G401 (cell line): Measurements from ENCODE around the gene SLC39A3. TPM values are rescaled to one million over a fixed set of nuclear protein-coding genes. Genes with fewer than 3 reads are reported as not detected.
"Not testable (repeated sequence)": the region's sequence is repeated elsewhere in the genome, so short reads cannot be mapped to it uniquely, and the experiment has no call there.

Source experiments
- DNase-seq: peaks from one replicate; pipeline ENCODE4 v3.0.0-alpha.2; 2015; ENCODE audit warnings: low spot score
- in situ Hi-C: cut with HindIII; loops from 2 replicates; pipeline ENCODE4 v1.10.0; 2016; ENCODE audit warnings: low sequenced_read_pairs, mixed read lengths
- total RNA-seq: library from RNA; depleted of rRNA; stranded (reverse); fragments of >200 nt; shearing (Covaris generic); gene quantifications from 2 replicates; pipeline ENCODE4 v1.2.3, GENCODE V29; 2014

Gene SLC39A3
- total RNA-seq, 1 experiment from 2014 or later, result 61.7 TPM

- no peak for DNase-seq
- in situ Hi-C loops, result no loop called here
These were observed 24.1 kb downstream of the SLC39A3 start for GRCh38 chr19:2715470-2716274.

- in situ Hi-C loops, result no loop called here
- no peak for DNase-seq
These were observed 25.1 kb downstream of the SLC39A3 start for GRCh38 chr19:2714531-2715269.

GRCh38 chr19:2714102-2714501 lies 25.7 kb downstream of the SLC39A3 start:
- in situ Hi-C loops, DNase-seq: not testable (repeated sequence)

GRCh38 chr19:2713170-2713569 lies 26.6 kb downstream of the SLC39A3 start:
- DNase-seq, in situ Hi-C loops: not testable (repeated sequence)

- in situ Hi-C loops, result no loop called here
- no peak for DNase-seq
These were observed 28.0 kb downstream of the SLC39A3 start for GRCh38 chr19:2711875-2712205.

GRCh38 chr19:2711172-2711874 lies 28.5 kb downstream of the SLC39A3 start:
- DNase-seq, result no peak
- in situ Hi-C loops, result no loop called here

- DNase-seq, result no peak
- in situ Hi-C loops, result no loop called here
These were observed 33.6 kb downstream of the SLC39A3 start for GRCh38 chr19:2706251-2706650.

GRCh38 chr19:2703691-2704216 lies 36.1 kb downstream of the SLC39A3 start:
- in situ Hi-C loops, result no loop called here
- no peak for DNase-seq

- in situ Hi-C loops, result no loop called here
- no peak for DNase-seq
These were observed 36.8 kb downstream of the SLC39A3 start for GRCh38 chr19:2703077-2703437.

GRCh38 chr19:2702170-2703076 lies 37.4 kb downstream of the SLC39A3 start, which contains the start of gene GNG7:
Gene GNG7 (minus strand): TSS chr19:2702694. CDS start chr19:2520688, 182,006 bp downstream.
- in situ Hi-C loops, result no loop called here
- DNase-seq, result peak; percentile 94

- DNase-seq, result no peak
- in situ Hi-C loops, result no loop called here
These were observed 38.3 kb downstream of the SLC39A3 start for GRCh38 chr19:2701361-2702169.

- in situ Hi-C loops, result no loop called here
- DNase-seq, result peak; percentile 49
These were observed 39.0 kb downstream of the SLC39A3 start for GRCh38 chr19:2700660-2701360.

- in situ Hi-C loops, result loop anchor here (5.0 kb wide), 1 partner anchor 37 kb away; no protein-coding TSS in a partner anchor
- DNase-seq, result no peak
These were observed 40.2 kb downstream of the SLC39A3 start for GRCh38 chr19:2699413-2700140.

- in situ Hi-C loops, result no loop called here
- DNase-seq, result no peak
These were observed 45.6 kb downstream of the SLC39A3 start for GRCh38 chr19:2694196-2694595.

- no peak for DNase-seq
- in situ Hi-C loops, result no loop called here
These were observed 46.2 kb downstream of the SLC39A3 start for GRCh38 chr19:2693492-2694160.

- in situ Hi-C loops, result no loop called here
- no peak for DNase-seq
These were observed 47.9 kb downstream of the SLC39A3 start for GRCh38 chr19:2691951-2692350.
